Transverse colon (tissue), 4 donors: ENCODE results near the gene MAP3K3. TPM values are rescaled to one million over a fixed set of nuclear protein-coding genes. Genes with fewer than 3 reads are reported as not detected.

Experiments
- DNase-seq: peaks from one replicate; pipeline ENCODE4 v3.0.0-alpha.2; 2019
- H3K27ac ChIP-seq, 4 donors: fragments of 200-600 bp; sonication (generic); 2 replicates each; pipeline ENCODE4 v1.5.1; 2016 to 2018; ENCODE audit warnings: inconsistent platforms in 4 of 4
- H3K27me3 ChIP-seq: fragments of 200-600 bp; sonication (generic); 2 replicates; pipeline ENCODE4 v1.5.1; 2017; ENCODE audit warnings: inconsistent platforms
- H3K36me3 ChIP-seq, 4 donors: fragments of 200-600 bp; sonication (generic); 2 replicates each; pipeline ENCODE4 v1.5.1; 2017 to 2019; ENCODE audit warnings: inconsistent platforms in 4 of 4
- H3K4me1 ChIP-seq, 4 donors: fragments of 200-600 bp; sonication (generic); 2 replicates each; pipeline ENCODE4 v1.5.1; 2017 to 2020; ENCODE audit warnings: inconsistent platforms in 4 of 4
- H3K4me3 ChIP-seq, 4 donors: fragments of 200-600 bp; sonication (generic); 1 replicate in 1 of 4; 2 replicates in 3 of 4; pipeline versions ENCODE4 v1.5.1 to v1.6.1; 2017 to 2019; ENCODE audit warnings: inconsistent platforms in 4 of 4
- H3K9me3 ChIP-seq, 2 donors: fragments of 200-600 bp; sonication (generic); 2 replicates each; pipeline ENCODE4 v1.5.1; 2017 to 2019; ENCODE audit warnings: inconsistent platforms in 2 of 2
- EP300 ChIP-seq: sonication (generic); formaldehyde crosslinking; IDR thresholded peaks from one replicate; pipeline ENCODE4 v1.6.1; 2017; ENCODE audit warnings: antibody characterized with exemption, low read depth
- POLR2A ChIP-seq: fragments of 450-650 bp; IDR thresholded peaks from one replicate; pipeline ENCODE4 v1.6.1; 2016; ENCODE audit warnings: antibody characterized with exemption, mild to moderate bottlenecking, moderate library complexity
- POLR2AphosphoS5 ChIP-seq, 3 donors: sonication (generic); formaldehyde crosslinking; IDR thresholded peaks; one replicate each; pipeline ENCODE4 v1.6.1; 2016; ENCODE audit warnings: antibody characterized with exemption in 3 of 3
- WGBS, 2 donors: methylation state at CpG; one replicate each; pipeline ENCODE4 v1.1.5; 2018; ENCODE audit warnings: low coverage in 1 of 2; 5-methylcytosine and 5-hydroxymethylcytosine counted together
- in situ Hi-C, 4 donors: fragments of 200-750 bp; cut with MboI; loops; one replicate each; pipeline versions ENCODE4 v1.15.0 to v1.15.1; 2017; ENCODE audit warnings: low sequenced_read_pairs in 3 of 4, low pct_ligation_motif_present in 1 of 4, low pct_unique_long_range_greater_than_20kb in 1 of 4
- intact Hi-C: fragments of 100-400 bp; cut with DNase I; formaldehyde crosslinking; loops from one replicate; pipeline ENCODE4 v1.15.1; 2023; ENCODE audit warnings: low total_unique reads
- total RNA-seq, 4 donors: library from RNA; depleted of rRNA; stranded (reverse); fragments of >200 nt; gene quantifications; one replicate each; pipeline ENCODE4 v1.1.0, GENCODE V29; 2016
- TF ChIP-seq, protein P1 (sequence below), 5 experiments: fragments of 200-600 bp in 3 of 5; fragments of 450-650 bp in 2 of 5; sonication (generic) in 3 of 5; IDR thresholded peaks; 1 replicate in 2 of 5; 2 replicates in 3 of 5; pipeline ENCODE4 v1.5.1; 2016 to 2017; ENCODE audit warnings: antibody characterized with exemption in 5 of 5, inconsistent platforms in 3 of 5, mild to moderate bottlenecking in 2 of 5, moderate library complexity in 1 of 5

The MAP3K3 gene
- total RNA-seq, 4 donors from 2014 or later = 15.7 to 32.1 (median 24.7) TPM

- no peaks in the 10 kb centered on the region for H3K9me3 ChIP-seq
- no peak for TF ChIP-seq POLR2A
- no peak for TF ChIP-seq EP300
- TF ChIP-seq POLR2AphosphoS5 (IDR thresholded peaks at IDR 0.05) = no peak
- TF ChIP-seq, protein P1, sequence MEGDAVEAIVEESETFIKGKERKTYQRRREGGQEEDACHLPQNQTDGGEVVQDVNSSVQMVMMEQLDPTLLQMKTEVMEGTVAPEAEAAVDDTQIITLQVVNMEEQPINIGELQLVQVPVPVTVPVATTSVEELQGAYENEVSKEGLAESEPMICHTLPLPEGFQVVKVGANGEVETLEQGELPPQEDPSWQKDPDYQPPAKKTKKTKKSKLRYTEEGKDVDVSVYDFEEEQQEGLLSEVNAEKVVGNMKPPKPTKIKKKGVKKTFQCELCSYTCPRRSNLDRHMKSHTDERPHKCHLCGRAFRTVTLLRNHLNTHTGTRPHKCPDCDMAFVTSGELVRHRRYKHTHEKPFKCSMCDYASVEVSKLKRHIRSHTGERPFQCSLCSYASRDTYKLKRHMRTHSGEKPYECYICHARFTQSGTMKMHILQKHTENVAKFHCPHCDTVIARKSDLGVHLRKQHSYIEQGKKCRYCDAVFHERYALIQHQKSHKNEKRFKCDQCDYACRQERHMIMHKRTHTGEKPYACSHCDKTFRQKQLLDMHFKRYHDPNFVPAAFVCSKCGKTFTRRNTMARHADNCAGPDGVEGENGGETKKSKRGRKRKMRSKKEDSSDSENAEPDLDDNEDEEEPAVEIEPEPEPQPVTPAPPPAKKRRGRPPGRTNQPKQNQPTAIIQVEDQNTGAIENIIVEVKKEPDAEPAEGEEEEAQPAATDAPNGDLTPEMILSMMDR (IDR thresholded peaks at IDR 0.05) = no peak
- 100% methylated on average over 1 of the region's 1 CpG for WGBS, 2 donors
- H3K27ac ChIP-seq = no peak overlapping the region
- no peak for DNase-seq
- H3K4me1 ChIP-seq = peaks cover 0 to 16% (median 3%) of the 10 kb centered on the region in 4 donors
- intact Hi-C loops (no loop called here), in situ Hi-C loops (no loop called here)
- no peaks in the 10 kb centered on the region for H3K27me3 ChIP-seq
- H3K36me3 ChIP-seq = peaks cover 0 to 22% (median 2%) of the 10 kb centered on the region in 4 donors
- no peak overlapping the region for H3K4me3 ChIP-seq
Measured at GRCh38 chr17:63682441-63682840, 60.2 kb downstream of the MAP3K3 start.

DNA sequence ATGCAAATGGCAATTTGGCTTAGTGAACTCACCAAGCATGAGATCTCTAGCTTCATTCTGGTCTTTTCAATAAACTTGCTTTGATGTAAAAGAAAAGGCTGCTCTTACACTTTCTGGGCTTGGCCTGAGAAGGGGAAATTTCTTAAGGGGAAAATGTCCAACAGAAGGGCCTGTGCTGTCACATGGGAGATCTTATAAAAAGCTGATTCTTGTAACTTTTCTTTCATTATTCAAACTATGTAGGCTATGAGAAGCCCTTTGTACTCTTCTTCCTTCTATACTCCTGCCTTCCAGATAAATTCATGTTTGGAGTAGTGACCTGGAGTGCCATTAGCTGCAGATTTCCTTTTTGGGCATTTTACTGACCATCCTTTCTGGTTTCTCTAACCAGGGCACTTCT is 60.8 kb downstream of the MAP3K3 start:
- H3K27me3 ChIP-seq = no peaks in the 10 kb centered on the region
- intact Hi-C loops = no loop called here
- peaks cover 0 to 22% (median 2%) of the 10 kb centered on the region in 4 donors for H3K36me3 ChIP-seq
- no peak for DNase-seq
- no peak overlapping the region for H3K27ac ChIP-seq
- no peaks in the 10 kb centered on the region for H3K9me3 ChIP-seq
- in situ Hi-C loops = no loop called here
- TF ChIP-seq POLR2A (no peak), POLR2AphosphoS5 (IDR thresholded peaks at IDR 0.05) (no peak), EP300 (no peak)
- TF ChIP-seq, protein P1 (IDR thresholded peaks at IDR 0.05) = no peak
- H3K4me1 ChIP-seq = peaks cover 0 to 16% (median 3%) of the 10 kb centered on the region in 4 donors
- no peak overlapping the region for H3K4me3 ChIP-seq

DNA sequence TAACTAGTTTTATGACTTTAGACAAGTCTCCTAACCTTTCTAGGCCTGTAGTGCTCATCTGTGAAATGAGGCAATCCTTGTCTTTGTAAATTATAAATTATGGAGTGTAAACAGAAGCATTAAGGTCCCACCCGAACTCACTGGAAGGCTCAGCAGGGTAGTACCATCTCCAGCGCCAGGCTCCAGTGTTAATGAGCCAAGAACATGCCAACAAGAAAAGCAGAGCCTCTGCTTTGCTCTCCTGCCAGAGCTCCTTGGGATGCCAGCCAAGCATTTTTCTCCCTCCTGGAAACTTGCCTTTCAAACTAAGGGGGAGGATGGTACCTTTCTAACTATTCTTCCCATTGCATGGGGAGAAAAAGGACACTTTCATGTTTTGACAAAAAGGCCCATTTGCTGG is 62.8 kb downstream of the MAP3K3 start:
- Histone ChIP-seq H3K4me1 (peaks cover 0 to 16% (median 3%) of the 10 kb centered on the region in 4 donors), H3K27me3 (no peaks in the 10 kb centered on the region), H3K27ac (peak overlapping the region in 3 of 4 donors; percentile 4 to 41 (median 9)), H3K36me3 (peaks cover 0 to 25% (median 9%) of the 10 kb centered on the region in 4 donors), H3K9me3 (no peaks in the 10 kb centered on the region), H3K4me3 (no peak overlapping the region)
- TF ChIP-seq EP300 (no peak), POLR2AphosphoS5 (IDR thresholded peaks at IDR 0.05) (peak in 1 of 3 donors; percentile 19), POLR2A (no peak)
- TF ChIP-seq, protein P1 (IDR thresholded peaks at IDR 0.05) = no peak
- DNase-seq = no peak
- intact Hi-C loops (no loop called here), in situ Hi-C loops (no loop called here)
- WGBS, 2 donors = 37 to 62% methylated on average over 2 of the region's 2 CpGs

DNA sequence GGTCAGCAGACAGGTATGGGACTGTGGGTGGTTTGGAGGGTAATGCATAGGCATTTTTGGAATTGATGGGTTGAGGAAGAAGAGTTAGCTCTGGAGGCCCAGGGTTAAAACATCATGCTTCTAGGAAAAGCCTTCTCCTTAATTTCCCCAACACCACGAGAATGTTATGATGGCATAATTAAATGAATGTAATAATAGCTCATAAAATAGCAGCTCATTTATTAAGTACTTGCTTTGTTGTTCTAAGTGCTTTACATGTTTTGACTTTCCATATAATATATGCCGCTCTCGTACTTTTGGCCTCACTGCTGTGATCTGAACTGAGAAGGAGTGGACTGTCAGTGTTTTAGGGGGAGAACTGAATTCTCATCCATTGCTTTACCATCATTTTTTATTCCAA is 63.4 kb downstream of the MAP3K3 start:
- H3K4me1 ChIP-seq = peaks cover 0 to 16% (median 3%) of the 10 kb centered on the region in 4 donors
- no peak for TF ChIP-seq POLR2AphosphoS5 (IDR thresholded peaks at IDR 0.05)
- TF ChIP-seq, protein P1 (IDR thresholded peaks at IDR 0.05) = no peak
- TF ChIP-seq POLR2A = no peak
- TF ChIP-seq EP300 = no peak

More for the DNA sequence above, 63.4 kb downstream of the MAP3K3 start:
- WGBS, 2 donors = 80 to 93% methylated on average over 2 to 3 of the region's 3 CpGs
- no peak for DNase-seq
- in situ Hi-C loops = no loop called here
- Histone ChIP-seq H3K9me3 (no peaks in the 10 kb centered on the region), H3K36me3 (peaks cover 0 to 30% (median 11%) of the 10 kb centered on the region in 4 donors), H3K4me3 (no peak overlapping the region), H3K27ac (peak overlapping the region in 1 of 4 donors; percentile 9), H3K27me3 (no peaks in the 10 kb centered on the region)
- intact Hi-C loops = no loop called here
